ENCODE results near the gene PANX3. TPM values are rescaled to one million over a fixed set of nuclear protein-coding genes. Genes with fewer than 3 reads are reported as not detected.

PANX3 gene
- total and polyA plus RNA-seq, 10 of the 15 experiments (the other 5 are each of a cell fraction or from before 2014, with no cell fraction given) = not detected

GRCh38 chr11:124612567-124613246, 1.5 kb downstream of the PANX3 start:
- ChIA-PET CTCF (no interaction called here), POLR2A (interaction anchor here (1.3 kb wide), 1 partner anchor 341 kb away, joined by 3 read pairs; the partner anchor contains the start of gene CCDC15), RAD21 (ENCODE audit: unreplicated experiment) (no interaction called here), SMC1A (ENCODE audit: uncharacterized antibody, unreplicated experiment) (no interaction called here)
- Histone ChIP-seq H3K9me3 (replicated peaks; ENCODE audit: control insufficient read depth, insufficient read depth, low read length) (no peaks in the 10 kb centered on the region), H2AFZ (ENCODE audit: control insufficient read depth, low read depth, low read length) (no peak overlapping the region), H3K4me3 (no peak overlapping the region), H3K9ac (ENCODE audit: control insufficient read depth, insufficient read depth, low read length) (no peak overlapping the region), H3K79me2 (ENCODE audit: control insufficient read depth, insufficient read depth, low read length) (no peaks in the 10 kb centered on the region), H3K4me1 (ENCODE audit: control insufficient read depth, insufficient read depth, low read length) (no peaks in the 10 kb centered on the region), H4K20me1 (ENCODE audit: control insufficient read depth, insufficient read depth) (no peaks in the 10 kb centered on the region), H3K36me3 (ENCODE audit: control insufficient read depth in 2 of 2, insufficient read depth in 2 of 2, low read length in 1 of 2) (no peaks in the 10 kb centered on the region), H3K27me3 (replicated peaks in 1 of 2; ENCODE audit: control insufficient read depth in 2 of 2, insufficient read depth in 2 of 2, low read length in 1 of 2) (no peaks in the 10 kb centered on the region), H3K27ac (ENCODE audit: control insufficient read depth, insufficient read depth) (no peak overlapping the region), H3K4me2 (ENCODE audit: control insufficient read depth, insufficient read depth) (no peak overlapping the region)
- FAIRE-seq (no peak), ATAC-seq (no peak), DNase-seq (ENCODE audit: low read depth, low spot score) (no peak)
- BruUV-seq (replicated peaks) = no TSS peak
- WGBS (ENCODE audit: insufficient coverage, insufficient replicate concordance, low lambda C conversion rate, missing lambda C conversion rate) = 41% methylated on average over 10 of the region's 10 CpGs
- TF ChIP-seq POU2F2 (IDR thresholded peaks at IDR 0.05; ENCODE audit: borderline replicate concordance, low read depth, low read length) (no peak), NR2C1 (IDR thresholded peaks at IDR 0.05) (no peak), RUNX3 (IDR thresholded peaks at IDR 0.05; ENCODE audit: low read length) (no peak), LARP7 (IDR thresholded peaks at IDR 0.05) (no peak), ETV6 (conservative IDR thresholded peaks at IDR 0.05 in 1 of 2, IDR thresholded peaks at IDR 0.05 in 1 of 2; ENCODE audit: borderline replicate concordance in 1 of 2, low read depth in 1 of 2) (no peak), CHD4 (IDR thresholded peaks at IDR 0.05) (no peak), ZNF274 (IDR thresholded peaks at IDR 0.05; ENCODE audit: insufficient read depth, insufficient read length) (no peak), RELA (IDR thresholded peaks at IDR 0.05; ENCODE audit: borderline replicate concordance, partially characterized antibody) (no peak), DPF2 (IDR thresholded peaks at IDR 0.05) (no peak), BCLAF1 (IDR thresholded peaks at IDR 0.05) (no peak)
- TF ChIP-seq, protein P1, sequence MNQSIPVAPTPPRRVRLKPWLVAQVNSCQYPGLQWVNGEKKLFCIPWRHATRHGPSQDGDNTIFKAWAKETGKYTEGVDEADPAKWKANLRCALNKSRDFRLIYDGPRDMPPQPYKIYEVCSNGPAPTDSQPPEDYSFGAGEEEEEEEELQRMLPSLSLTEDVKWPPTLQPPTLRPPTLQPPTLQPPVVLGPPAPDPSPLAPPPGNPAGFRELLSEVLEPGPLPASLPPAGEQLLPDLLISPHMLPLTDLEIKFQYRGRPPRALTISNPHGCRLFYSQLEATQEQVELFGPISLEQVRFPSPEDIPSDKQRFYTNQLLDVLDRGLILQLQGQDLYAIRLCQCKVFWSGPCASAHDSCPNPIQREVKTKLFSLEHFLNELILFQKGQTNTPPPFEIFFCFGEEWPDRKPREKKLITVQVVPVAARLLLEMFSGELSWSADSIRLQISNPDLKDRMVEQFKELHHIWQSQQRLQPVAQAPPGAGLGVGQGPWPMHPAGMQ (IDR thresholded peaks at IDR 0.05; ENCODE audit: borderline replicate concordance) = no peak
- intact Hi-C loops (cut with micrococcal nuclease; ENCODE audit: unreplicated experiment) (no loop called here), in situ Hi-C loops (cut with MboI) (no loop called here)

Data from GM12878 (cell line).